Stimulated activated CD8-positive, alpha-beta memory T cell treated with anti-CD3 and anti-CD28 coated beads, Interleukin-2, amount 100 ng/mL, for 1 hour (primary cell): ENCODE results near the gene ZFX.
"Not testable (repeated sequence)": the region's sequence is repeated elsewhere in the genome, so short reads cannot be mapped to it uniquely, and the experiment has no call there.

Experiments used
- DNase-seq, 2 donors: peaks; one replicate each; pipeline ENCODE4 v3.0.0-alpha.2; 2020; ENCODE audit warnings: low read depth in 2 of 2

The ZFX gene

DNA sequence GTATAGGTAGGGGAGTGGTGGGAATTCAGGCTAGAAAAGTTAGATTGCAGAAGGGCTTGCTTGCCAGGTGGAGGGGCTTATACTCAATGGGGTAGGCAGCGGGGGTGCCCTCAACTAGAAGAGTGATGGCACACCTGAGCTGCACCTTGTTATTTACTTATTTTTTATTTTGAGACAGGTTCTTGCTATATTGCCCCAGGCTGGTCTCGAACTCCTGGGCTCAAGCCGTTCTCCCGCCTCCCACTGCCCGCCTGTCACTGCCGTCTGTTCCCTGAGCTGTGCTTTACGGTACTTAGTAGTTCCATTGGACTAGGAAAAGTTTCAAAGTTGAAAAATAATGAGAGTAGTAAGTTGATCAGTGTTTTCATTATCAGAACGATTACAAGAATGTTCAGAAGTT, 2.0 kb downstream of the ZFX start:
- no peak for DNase-seq

DNA sequence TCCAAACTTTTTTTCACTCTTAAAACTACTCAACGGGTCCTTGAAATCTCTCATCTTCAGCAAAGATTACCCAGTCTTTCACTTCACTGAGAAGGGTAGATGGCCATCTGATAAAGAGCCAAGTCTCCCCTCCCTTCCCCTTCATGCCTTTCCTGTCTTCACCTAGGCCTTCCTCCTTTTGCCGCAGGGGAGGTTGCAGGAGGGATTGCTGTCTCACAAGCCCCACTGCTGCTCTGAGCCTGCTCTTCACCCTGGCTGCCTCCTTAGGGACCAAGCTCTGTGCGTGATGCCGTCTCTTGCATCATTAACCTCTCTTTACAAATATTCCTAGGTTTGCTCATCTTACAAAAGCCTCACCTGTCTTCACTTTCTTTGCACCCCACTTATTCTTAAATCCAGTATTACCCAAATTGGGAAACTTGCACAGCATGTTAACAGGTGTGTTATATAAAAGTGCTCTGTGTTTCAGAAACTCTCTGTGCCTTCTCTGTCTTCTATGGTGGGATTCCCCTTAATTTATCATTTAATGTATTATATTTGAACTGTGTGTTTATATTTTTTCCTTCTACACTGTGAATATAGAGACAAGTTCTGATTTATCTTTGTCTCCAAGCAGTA, 3.8 kb downstream of the ZFX start:
- DNase-seq = no peak

DNA sequence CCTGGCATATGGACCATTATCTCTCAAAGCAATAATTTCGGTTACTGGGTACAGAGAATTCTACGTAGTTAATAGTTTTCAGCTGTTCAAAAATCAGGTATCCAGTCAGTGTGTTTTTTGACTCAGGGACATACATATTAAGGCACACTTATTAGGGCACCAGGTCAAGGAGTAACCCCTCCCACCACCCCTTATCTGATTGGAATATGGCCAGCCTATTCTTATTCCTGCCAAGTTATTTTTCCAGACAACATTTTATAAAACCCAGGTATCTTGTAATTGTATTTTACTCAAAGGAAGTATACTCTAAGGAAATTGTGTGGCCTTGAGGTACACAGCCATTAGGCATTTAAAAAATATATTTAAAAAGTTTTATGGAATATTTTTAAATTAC, 4.3 kb downstream of the ZFX start:
- DNase-seq = no peak

DNA sequence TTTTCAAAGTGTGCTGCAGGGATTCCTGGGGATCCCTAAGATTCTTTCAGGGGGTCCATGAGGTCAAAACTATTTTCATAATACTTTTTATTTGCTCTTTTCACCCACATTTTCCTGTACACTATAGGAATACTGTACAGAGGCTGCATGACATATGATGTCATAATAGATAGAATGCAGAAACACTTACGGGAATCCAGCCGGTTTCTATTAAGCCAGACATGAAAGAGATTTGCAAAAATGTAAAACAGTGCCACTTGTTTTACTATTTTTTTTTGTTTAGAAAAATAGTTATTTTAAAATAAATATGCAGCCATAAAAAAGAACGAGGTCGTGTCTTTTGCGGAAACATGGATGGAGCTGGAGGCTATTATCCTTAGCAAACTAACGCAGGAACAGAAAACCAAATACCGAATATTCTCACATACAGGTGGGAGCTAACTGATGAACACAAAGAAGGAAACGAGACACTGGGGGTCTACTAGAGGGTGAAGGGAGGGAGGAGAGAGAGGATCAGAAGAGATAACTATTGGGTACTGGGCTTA, 5.0 kb downstream of the ZFX start:
- no peak for DNase-seq

DNA sequence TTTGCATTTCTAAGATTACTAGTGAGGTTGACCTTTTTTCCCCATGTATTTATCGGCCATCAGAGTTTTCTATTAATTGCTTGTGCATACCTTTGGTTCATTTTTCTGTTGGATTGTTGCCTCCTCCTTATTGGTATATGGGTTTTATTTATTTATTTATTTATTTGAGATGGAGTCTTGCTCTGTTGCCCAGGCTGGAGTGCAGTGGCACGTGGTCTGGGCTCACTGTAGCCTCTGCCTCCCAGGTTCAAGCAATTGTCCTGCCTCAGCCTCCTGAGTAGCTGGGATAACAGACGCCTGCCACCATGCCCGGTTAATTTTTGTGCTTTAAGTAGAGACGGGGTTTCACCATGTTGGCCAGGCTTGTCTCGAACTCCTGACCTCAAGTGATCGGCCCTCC, 6.2 kb downstream of the ZFX start:
- not testable (repeated sequence) for DNase-seq

DNA sequence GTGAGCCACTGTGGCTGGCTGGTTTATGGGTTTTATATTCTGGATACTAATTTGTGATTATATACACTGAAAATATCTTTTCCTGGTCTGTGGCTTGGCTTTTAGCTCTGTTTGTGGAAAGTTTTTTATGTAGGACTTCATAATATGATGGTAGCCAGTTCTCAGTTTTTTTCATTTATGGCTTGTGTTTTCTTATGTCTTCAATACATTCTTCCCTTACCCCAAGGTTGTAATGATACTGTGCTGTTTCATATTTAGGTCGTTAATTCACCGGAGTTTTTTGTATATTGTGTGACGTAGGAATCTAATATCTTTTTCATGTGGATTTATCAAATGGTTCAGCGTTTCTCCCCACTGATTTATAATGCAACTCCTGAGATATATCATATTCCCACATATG, 6.6 kb downstream of the ZFX start:
- DNase-seq = no peak

DNA sequence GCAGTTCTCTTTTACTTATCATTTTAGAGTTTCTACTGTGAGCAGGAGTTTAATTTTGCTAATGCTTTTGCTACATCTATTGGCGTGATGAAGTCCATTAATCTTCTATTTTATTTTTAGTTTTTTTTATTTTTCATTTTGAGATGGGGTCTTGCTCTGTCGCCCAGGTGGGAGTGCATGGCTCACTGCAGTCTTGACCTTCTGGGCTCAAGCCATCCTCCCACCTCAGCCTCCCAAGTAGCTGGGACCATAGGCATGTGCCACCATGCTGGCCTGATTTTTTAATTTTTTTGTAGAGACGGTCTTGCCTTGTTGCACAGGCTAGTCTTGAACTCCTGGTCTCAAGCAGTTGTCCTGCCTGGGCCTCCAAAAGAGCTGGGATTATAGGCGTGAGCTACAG, 9.4 kb downstream of the ZFX start:
- no peak for DNase-seq

DNA sequence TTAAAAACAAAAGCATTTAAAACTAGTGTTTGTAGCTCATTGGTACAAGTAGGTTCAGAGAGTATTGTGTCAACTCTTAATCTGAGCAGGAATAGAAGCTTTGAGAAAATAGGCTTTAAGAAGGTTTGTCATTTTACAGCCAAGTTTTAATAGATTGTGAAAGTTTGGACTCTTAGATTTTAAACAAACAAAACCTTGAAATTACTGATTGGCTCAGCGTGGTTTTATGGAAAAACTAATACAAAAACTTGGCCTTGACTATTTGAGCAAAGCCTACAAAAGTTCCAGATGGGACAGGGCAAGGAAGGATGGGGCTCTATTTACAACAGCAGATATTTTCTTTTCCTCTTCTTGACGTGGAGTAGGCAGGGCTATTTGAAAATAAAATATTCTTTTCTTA, 16.5 kb downstream of the ZFX start:
- DNase-seq = no peak

DNA sequence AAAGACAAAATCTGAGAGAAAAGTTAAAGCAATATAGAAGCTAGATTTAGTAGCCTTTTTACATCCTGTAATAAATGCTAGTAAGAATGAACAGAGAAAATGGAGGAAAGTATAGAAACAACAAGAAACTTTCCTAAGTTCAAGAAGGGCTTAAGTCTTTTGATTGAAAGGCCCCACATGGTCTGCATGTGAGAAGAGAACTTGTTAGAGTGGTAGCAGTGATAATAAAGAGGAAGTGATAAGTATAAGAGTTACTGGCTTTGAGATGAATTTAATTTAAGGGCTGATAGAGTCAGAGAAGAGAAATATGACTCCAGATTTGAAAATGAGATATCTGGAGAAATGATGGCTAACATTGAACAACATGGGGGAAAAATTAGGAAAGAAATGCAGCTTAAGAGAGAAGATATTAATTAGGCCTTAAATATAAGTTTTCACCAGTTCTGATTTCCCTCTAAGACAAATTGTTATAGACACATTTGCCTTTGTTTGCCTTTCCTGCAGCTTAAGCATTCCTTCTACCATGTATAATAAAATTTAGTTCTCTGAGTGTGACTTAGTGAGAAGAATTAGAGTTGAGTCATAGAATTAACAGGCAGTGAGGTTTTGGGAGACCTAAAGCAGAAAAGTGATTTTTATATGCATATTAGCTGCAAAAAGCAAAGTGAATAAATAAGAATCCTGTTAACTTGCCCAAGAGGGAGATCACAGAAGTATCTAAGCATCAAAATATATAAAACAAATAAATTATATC, 18.4 kb downstream of the ZFX start:
- DNase-seq = no peak

DNA sequence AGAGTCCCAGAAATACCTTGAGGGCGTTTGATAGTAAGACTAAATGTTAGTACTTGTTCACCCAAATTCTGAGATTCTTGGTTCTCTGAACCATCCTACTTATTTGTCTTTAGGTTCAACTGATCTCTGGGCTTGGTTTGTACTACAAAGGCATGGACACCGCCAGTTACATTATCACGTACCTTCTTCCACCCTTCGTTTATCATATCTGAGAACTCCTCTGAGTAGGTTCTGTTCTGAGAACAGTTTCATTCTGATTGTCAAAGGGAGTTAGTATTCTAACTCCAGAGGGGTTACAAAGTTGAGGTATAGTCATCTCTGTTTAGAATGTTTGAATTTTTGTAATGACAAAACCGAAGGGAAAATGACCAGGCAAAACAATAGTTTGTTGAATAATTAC, 19.3 kb downstream of the ZFX start:
- no peak for DNase-seq

DNA sequence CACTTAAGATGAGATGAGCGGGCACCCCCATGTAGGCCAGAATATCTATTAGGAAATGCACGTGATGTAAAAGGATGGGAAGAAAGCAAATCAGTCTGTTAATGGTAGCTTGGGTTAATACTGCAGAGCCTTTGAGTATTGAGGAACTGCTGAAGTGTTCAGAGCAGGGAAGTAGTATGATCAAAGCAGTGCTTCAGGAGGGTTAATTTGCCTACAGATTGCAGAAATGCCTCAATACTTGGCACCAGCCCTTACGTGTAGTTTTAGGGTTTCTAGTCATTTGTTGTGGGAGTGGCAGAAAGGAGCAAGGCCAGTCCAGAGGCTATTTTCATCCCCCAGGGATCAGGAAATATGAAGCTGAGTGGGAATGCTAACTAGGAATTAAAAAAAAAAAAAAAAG, 19.7 kb downstream of the ZFX start:
- no peak for DNase-seq

DNA sequence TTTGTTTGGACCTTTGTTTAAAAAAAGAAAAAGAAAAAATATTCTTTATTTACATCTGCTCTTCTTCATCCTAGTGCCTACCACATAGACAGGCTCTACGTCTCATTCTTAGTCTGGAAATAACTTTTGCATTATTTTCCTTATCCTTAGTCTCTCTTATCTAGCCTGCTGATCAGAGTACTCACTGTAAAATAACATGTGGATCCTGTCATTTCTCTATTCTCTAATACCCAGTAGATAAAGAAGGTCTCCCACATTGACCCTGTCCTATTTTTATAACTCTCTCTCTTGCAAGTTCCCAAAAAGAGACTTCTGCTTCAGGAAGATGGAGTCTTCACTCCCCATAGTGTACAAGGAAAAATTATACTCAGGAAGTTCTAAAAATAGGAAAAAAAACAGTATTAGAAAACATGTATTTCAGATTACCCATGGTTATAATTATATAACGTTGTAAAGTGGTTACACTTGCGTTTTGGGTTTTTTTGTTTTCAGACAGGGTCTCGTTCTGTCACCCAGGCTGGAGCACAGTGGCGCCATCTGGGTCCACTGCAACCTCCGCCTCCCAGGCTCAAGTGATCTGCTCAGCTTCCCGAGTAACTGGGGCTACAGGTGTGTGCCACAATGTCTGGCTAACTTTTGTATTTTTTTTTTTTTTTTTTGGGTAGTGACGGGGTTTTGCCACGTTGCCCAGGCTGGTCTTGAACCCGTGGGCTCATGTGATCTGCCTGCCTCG, 23.8 kb downstream of the ZFX start:
- DNase-seq = no peak

DNA sequence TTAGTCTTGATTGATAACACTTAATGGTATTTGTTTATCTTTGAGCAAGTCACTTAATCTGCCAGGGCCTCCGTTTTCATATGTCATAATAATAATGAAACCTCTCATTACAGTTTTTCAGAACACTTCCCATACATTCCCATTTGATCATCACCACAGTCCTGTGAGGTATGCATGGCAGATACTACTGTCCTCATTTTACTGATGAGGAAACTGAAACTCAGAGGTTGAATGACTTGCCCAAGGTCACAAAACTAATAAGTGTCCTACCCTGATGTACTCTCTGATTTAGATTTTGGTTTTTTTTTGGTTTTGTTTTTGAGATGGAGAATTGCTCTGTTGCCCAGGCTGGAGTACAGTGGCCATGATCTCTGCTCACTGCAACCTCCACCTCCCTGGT, 25.7 kb downstream of the ZFX start:
- DNase-seq = no peak

DNA sequence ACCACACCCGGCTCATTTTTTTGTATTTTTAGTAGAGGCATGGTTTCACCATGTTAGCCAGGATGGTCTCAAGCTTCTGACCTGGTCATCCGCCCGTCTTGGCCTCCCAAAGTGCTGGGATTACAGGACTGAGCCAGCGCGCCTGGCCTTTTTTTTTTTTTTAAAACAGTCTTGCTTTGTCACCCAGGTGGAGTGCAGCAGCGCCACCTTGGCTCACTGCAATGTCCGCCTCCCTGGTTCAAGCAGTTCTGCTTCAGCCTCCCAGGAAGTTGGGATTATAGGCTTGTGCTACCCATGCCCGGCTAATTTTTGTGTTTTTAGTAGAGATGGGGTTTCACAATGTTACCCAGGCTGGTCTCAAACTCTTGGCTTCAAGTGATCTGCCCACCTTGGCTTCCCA, 28.9 kb downstream of the ZFX start:
- no peak for DNase-seq

DNA sequence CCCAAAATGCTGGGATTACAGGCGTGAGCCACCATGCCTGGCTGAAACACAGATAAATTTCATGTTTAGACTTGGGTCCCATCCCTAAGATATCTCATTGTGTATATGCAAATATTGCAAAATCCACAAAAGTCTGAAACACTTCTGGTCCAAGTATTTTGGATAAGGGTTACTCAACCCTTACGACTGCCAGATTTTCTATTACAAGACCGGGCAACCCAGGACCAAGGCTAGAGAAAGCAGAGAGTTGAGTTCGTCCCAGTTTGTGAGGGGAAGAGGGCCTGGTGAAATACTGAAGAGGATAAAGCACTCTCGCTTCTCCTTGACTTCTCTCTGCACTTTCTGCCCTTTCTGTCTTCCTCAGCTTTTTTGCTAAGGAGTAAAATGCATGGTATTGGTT, 34.5 kb downstream of the ZFX start:
- DNase-seq = no peak

DNA sequence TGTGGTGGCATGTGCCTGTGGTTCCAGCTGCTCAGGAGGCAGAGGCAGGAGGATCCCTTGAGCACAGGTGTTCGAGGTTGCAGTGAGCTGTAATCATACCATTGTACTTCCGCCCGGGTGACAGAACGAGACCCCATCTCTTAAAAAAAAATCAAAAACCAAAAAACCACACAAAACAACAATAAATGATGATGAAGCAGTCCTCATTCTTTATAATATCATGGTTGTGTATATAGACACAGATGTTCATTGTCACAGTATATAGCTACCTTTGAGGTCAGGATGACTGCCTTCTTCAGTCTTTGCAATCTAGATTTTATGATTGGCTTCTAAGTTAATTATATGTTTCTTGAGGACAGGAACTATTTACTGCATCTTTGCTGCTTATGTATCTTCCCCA, 37.0 kb downstream of the ZFX start:
- DNase-seq = no peak

DNA sequence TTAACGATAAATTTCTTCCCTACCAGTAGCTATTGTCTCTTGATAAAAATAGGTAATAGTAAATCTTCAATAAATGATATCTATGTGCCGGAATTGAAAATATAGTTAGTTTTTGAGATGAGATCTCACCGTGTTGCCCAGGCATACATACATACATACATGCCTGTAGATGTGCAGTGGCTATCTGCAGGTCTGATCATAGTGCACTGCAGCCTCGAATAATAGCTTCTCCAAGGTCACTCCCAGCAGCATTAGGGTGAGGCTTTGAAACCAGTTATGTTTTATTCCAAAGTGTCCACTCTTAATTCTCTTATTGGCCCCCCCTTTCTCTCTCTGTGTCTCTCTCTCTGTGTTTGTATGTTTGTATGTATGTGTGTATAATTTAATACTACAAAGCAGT, 37.5 kb downstream of the ZFX start:
- DNase-seq = no peak

DNA sequence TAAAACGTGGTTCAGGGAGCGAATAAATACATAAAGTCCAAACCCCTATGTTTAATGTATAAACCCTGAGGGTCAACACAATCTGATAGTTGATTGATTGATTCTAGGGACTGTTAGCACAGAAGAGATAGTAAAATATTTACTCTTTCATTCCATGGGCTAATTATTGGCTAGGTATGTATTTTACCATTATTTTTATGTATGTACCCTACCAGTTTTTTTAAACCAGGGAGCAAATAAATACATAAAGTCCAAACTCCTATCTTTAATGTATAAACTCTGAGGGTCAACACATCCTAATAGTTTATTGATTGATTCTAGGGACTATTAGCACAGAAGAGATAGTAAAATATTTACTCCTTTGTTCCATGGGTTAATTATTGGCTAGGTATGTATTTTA, 40.0 kb downstream of the ZFX start:
- DNase-seq = no peak

DNA sequence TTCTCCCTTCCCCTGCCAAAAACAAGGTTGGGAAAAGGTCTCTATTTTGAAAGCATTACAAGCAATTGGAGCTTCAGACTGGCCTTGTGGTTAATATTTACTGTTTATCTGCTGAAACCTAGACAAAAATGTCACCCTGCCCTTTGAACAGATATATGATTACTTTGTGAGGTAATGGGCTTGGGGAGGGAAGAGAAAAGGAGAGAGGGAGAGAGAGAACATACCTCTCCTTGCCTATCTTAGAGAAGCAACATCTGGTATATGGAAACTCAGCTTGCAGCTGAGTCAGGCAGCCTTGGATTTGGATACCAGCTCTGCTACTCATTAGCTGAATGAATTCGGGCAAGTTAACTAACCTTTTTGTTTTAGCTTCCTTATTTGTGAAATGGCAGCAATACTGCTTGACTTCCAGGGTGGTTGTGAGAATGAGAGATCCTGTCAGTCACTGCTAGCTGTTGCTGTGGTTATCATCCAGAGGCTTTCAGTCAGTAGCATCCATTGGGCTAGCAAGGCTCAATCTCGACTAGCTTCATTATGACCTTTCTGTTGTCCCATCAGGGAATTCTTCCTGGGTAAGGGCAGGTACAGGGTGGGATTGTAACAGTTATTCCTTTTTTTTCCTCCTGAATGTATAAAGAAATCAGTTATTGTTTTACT, 41.1 kb downstream of the ZFX start:
- no peak for DNase-seq

DNA sequence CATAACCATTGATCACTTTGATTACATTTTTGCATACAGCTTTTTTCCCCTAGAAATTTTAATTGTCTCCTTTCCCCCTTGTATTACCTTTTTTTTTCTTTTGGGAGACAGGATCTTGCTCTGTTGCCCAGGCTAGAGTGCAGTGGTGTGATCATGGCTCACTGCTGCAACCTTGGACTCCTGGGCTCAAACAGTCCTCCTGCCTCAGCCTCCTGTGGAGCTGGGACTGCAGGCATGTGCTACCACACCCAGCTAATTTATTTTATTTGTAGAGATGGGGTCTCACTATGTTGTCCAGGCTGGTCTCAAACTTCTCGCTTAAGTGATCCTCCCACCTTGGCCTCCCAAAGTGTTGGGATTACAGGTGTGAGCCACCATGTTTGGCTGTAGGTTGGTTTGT, 47.0 kb downstream of the ZFX start:
- no peak for DNase-seq

DNA sequence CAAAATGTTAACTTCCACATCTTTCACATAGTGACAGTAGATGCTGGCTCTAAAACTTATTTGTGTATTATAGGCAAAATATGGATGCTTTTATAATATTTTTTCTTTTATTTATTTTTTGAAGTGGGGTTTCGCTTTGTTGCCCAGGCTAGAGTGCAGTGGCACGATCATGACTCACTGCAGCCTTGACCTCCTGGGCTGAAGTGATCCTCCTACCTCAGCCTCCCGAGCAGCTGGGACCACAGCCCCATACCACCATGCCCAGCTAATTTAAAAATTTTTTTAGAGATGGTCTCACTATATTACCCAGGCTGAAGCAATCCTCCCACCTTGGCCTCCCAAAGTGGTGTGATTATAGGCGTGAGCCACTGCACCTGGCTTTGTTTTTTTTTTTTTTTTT, 48.6 kb downstream of the ZFX start:
- no peak for DNase-seq

DNA sequence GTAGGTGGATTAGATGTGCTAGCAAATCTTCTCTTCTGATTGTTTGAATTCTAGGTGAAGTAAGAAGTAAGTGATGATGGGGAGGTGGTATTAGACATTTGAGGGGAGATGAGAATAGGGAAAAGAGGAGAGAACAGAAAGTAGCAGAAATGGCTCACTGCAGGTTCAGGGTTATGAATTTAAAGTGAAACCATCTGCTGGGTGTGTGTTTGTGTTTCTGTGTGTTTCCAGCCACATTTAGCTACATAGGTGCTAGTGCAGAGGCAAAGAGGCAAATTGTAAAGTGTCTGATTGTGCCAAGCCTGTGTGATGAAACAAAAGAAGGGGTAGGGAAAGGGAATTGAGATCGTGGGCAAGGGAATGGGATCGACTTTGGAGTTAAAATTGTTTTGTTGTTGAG, 50.6 kb downstream of the ZFX start:
- no peak for DNase-seq

DNA sequence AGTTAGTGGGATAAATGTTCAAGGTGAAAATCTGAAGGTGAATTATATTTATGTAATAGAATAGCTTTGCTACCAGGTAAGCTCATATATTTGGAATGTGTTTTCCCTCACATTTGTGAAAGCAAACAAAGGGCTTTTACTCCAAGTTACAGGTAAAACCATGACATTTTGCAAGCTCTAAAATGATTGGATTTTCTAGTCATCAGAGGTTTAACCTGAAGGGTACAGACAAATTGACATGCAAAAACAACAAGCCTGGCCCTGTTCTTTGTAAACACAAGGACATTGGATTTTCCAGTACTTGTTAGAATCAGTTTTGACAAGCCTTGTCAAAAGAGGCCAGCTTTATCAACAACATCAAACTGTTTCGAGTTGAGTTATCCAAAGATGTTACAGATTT, 51.7 kb downstream of the ZFX start:
- no peak for DNase-seq
